ENCODE results near the gene OTP. TPM values are rescaled to one million over a fixed set of nuclear protein-coding genes. Genes with fewer than 3 reads are reported as not detected.

Gene OTP
- total and polyA plus RNA-seq, 10 of the 15 experiments (the other 5 are each of a cell fraction or from before 2014, with no cell fraction given) = 0.31 to 8.8 (median 2.4) TPM

- no peak for TF ChIP-seq MEF2A (IDR thresholded peaks at IDR 0.05; ENCODE audit: insufficient read depth, low read depth, low read length)
- TF ChIP-seq EGR1 (IDR thresholded peaks at IDR 0.05; ENCODE audit: borderline replicate concordance in 1 of 2, low read depth in 2 of 2, low read length in 2 of 2) = no peak
- TF ChIP-seq GATAD2B (conservative IDR thresholded peaks at IDR 0.05; ENCODE audit: low read depth) = peak; percentile 100
- TF ChIP-seq MTA3 (IDR thresholded peaks at IDR 0.05; ENCODE audit: borderline replicate concordance, low read length) = no peak
- TF ChIP-seq KDM1A (IDR thresholded peaks at IDR 0.05; ENCODE audit: borderline replicate concordance) = no peak
- peak; percentile 98 for TF ChIP-seq MTA2 (IDR thresholded peaks at IDR 0.05; ENCODE audit: low read depth)
- TF ChIP-seq PRDM15 (CRISPR knock-in tag; IDR thresholded peaks at IDR 0.05) = no peak
- TF ChIP-seq USF1 (IDR thresholded peaks at IDR 0.05; ENCODE audit: borderline replicate concordance, extremely low read length, insufficient read depth, low read depth, low read length) = no peak
- TF ChIP-seq E2F4 (IDR thresholded peaks at IDR 0.05; ENCODE audit: low read depth, low read length) = 0 out of 2 replicates have a peak, but pooled peaks have one; percentile 16
- TF ChIP-seq EP300 (IDR thresholded peaks at IDR 0.05; ENCODE audit: borderline replicate concordance in 1 of 2, control insufficient read depth in 1 of 2, low read depth in 2 of 2, low read length in 2 of 2) = peak in 1 of 2 experiments; percentile 77; a peak in 3 of 4 replicates
- no peak for TF ChIP-seq ASH2L (IDR thresholded peaks at IDR 0.05; ENCODE audit: borderline replicate concordance, low read depth)
- TF ChIP-seq ZBTB4 (CRISPR knock-in tag; IDR thresholded peaks at IDR 0.05) = no peak
- TF ChIP-seq WRNIP1 (IDR thresholded peaks at IDR 0.05; ENCODE audit: borderline replicate concordance, low read depth, low read length) = no peak
- no peak for TF ChIP-seq POU2F2 (IDR thresholded peaks at IDR 0.05; ENCODE audit: borderline replicate concordance, low read depth, low read length)
- TF ChIP-seq ATF3 (IDR thresholded peaks at IDR 0.05; ENCODE audit: borderline replicate concordance, extremely low read depth, low read depth, low read length) = no peak
- TF ChIP-seq JUNB (IDR thresholded peaks at IDR 0.05) = 0 out of 2 replicates have a peak, but pooled peaks have one; percentile 15
These were observed 48.2 kb downstream of the OTP start (continued) for GRCh38 chr5:77590347-77590746.
